Mucosa of descending colon (tissue), 3 donors: ENCODE measurements around the gene ACKR2. TPM values are rescaled to one million over a fixed set of nuclear protein-coding genes. Genes with fewer than 3 reads are reported as not detected.

Experiments used
- ATAC-seq: fragments of 200-7000 bp; cut with Tn5 transposase; one replicate; pipeline ENCODE4 v1.9.1; 2020; ENCODE audit warnings: mild to moderate bottlenecking, moderate library complexity
- DNase-seq, 3 donors: peaks; one replicate each; pipeline ENCODE4 v3.0.0-alpha.2; 2020
- H3K36me3 ChIP-seq: fragments of 200-600 bp; one replicate; pipeline ENCODE4 v1.8.0; 2021; ENCODE audit warnings: low read depth, mild to moderate bottlenecking
- H3K4me1 ChIP-seq: fragments of 200-600 bp; one replicate; pipeline ENCODE4 v1.8.0; 2021; ENCODE audit warnings: low read depth, mild to moderate bottlenecking
- H3K4me3 ChIP-seq: fragments of 200-600 bp; one replicate; pipeline ENCODE4 v1.8.0; 2021; ENCODE audit warnings: mild to moderate bottlenecking
- H3K9me3 ChIP-seq: fragments of 200-600 bp; one replicate; pipeline ENCODE4 v1.8.0; 2021; ENCODE audit warnings: mild to moderate bottlenecking
- intact Hi-C, 2 donors: fragments of 100-400 bp; cut with DNase I in 1 of 2; cut with micrococcal nuclease in 1 of 2; formaldehyde crosslinking; loops; one replicate each; pipeline versions ENCODE4 v1.11.0 to v1.11.1; 2022; cut with DNase I, micrococcal nuclease
- total RNA-seq, 3 donors: library from RNA; stranded (reverse); fragmentation: NEBNext Ultra II Directional in 2 of 3; extraction: Animal tissue kit (Norgen Biotek cat#: 25700) in 2 of 3; gene quantifications; one replicate each; pipeline versions ENCODE4 v1.2.1 to v1.2.4, GENCODE V29; 2021 to 2023
- TF ChIP-seq, protein P1 (sequence below): fragments of 200-600 bp; IDR thresholded peaks from one replicate; pipeline ENCODE4 v1.8.0; 2022; ENCODE audit warnings: antibody characterized with exemption, mild to moderate bottlenecking
- donor health status: DM: no; HTN: no; CAD: no; lungs with moderate emphysema.
- donor health status: DM: no; HTN: no; CAD: no.
- donor health status: DM: no; HTN: yes; CAD: no.

The ACKR2 gene
- total RNA-seq, 3 donors from 2014 or later: 4.7 to 13.1 (median 10.4) TPM

DNA sequence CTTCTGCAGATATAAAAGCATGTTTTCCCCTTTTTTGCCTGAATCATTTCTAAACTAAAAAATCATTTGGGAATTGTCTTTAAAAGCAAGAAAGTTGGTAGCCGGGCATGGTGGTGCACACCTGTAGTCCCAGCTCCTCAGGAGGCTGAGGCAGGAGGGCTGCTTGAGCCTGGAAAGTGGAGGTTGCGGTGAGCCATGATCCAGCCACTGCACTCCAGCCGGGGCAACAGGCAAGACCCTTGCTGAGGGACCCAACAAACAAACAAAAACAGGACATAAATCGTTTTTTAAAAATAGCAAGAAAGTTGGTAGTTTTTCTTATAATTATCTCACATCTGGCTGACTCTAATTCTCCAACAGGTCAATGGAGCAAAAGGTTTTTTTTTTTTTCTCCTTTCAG is 7.5 kb upstream of the ACKR2 start:
- H3K4me3 ChIP-seq: no peak overlapping the region
- no peak for ATAC-seq
- no peaks in the 10 kb centered on the region for H3K9me3 ChIP-seq
- no peak for DNase-seq
- intact Hi-C loops: no loop called here
- no peaks in the 10 kb centered on the region for H3K36me3 ChIP-seq
- H3K4me1 ChIP-seq: peaks cover 34% of the 10 kb centered on the region
- TF ChIP-seq, protein P1, sequence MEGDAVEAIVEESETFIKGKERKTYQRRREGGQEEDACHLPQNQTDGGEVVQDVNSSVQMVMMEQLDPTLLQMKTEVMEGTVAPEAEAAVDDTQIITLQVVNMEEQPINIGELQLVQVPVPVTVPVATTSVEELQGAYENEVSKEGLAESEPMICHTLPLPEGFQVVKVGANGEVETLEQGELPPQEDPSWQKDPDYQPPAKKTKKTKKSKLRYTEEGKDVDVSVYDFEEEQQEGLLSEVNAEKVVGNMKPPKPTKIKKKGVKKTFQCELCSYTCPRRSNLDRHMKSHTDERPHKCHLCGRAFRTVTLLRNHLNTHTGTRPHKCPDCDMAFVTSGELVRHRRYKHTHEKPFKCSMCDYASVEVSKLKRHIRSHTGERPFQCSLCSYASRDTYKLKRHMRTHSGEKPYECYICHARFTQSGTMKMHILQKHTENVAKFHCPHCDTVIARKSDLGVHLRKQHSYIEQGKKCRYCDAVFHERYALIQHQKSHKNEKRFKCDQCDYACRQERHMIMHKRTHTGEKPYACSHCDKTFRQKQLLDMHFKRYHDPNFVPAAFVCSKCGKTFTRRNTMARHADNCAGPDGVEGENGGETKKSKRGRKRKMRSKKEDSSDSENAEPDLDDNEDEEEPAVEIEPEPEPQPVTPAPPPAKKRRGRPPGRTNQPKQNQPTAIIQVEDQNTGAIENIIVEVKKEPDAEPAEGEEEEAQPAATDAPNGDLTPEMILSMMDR: no peak

DNA sequence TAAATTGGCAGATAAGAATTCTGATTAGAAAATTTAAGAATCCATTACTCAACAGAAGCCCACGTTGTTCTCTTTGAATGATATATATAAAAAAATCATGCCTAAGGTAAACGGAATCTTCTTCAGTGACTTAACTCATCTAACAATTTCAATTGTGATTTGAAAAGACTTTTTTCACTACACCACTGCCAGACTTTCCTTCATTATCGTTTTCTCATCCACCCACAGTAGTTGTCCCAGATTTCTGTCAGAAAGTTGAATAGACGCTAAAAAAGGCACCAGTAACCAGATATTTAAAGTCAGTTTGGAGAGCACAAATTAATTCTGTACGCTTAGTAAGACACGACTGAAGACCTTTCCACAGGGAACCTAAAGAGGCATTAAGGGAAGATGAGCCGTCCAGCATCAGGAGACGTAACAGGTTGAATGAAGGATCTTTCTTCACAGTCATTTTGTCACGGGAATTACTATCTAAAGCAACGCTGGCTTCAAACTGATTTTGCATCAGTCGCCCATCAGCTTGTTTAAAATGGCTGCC is 6.3 kb upstream of the ACKR2 start:
- Histone ChIP-seq H3K9me3 (no peaks in the 10 kb centered on the region), H3K36me3 (no peaks in the 10 kb centered on the region), H3K4me1 (peaks cover 34% of the 10 kb centered on the region), H3K4me3 (peak overlapping the region; percentile 1)
- ATAC-seq: no peak
- DNase-seq: no peak
- TF ChIP-seq, protein P1: no peak
- intact Hi-C loops: no loop called here

DNA sequence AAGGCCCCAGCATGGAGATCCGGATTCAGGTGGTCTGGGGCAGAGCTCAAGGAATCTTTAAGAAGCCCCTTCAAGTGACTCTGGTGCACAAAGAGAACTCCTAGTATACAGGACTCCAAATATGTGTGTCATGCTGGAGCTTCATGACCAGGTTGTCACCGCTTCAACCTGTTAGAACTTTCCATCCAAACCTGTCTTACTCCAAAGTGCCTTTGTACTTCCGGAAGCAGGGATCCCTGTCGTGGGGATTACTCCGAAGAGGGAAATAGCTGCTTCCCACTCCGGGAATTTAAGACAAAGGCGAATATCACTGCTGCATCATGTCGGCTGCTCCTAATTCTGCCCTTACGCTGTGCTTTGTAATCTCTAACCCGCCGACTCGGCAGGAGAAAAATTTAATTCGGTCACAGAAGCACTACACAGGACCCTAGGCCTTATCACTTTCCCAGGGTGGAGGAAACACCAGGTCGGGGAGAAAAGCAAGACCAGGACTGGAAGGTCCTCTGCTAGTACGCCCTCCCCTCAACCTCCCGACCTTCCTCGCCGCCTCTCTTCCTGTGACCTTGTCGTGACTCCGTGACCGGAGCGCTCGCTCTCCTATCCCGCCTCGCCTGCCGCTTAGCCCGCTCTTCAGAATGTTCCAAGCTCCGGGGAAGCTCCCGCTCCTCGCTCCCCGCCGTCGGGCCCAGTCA is 5.7 kb upstream of the ACKR2 start:
- TF ChIP-seq, protein P1: no peak
- Histone ChIP-seq H3K36me3 (no peaks in the 10 kb centered on the region), H3K4me3 (peak overlapping the region; percentile 90), H3K4me1 (peaks cover 34% of the 10 kb centered on the region), H3K9me3 (no peaks in the 10 kb centered on the region)
- ATAC-seq (peak; percentile 48), DNase-seq (peak; percentile 50 to 74 (median 71))
- intact Hi-C loops: no loop called here

DNA sequence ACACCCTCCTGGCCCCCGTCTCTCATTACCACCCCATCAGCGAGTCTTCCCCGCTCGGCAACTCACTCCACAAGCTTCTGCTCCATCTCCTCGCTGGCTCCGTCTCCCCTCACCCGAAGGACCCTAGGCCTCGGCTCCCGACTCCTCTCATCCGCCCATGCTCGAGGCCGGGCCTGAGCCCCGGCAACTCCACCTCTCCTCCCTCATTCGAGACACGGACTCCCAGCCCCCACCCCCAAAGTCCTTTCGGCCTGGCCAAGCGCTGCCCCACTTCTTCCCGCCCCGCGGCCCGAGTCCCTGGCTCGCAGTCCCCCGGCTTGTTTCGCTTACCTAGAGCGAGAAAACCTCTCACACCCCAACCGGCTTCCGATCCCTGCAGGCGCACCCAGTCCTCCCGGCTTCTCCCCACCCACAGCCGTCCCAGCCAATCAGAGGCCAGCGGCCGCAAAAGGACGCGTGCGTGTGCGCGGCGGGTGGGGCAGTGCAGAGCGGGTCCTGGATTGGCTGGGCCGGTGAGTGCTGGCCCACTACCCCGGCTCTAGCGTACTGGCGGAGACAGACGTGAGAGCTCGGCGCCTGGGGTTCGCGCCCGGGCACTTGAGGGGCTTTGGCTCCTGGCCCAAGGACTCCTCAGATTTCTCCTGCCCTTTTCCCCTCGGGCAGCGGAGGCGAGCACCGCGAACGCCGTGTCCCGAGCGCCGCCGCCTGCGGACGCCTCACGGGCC is 5.0 kb upstream of the ACKR2 start, which contains the start of gene HIGD1A:
TSS of gene HIGD1A (minus strand) at position 385 of the 725 bp plus-strand sequence. CDS start 10,237 bp downstream, outside the sequence.
- TF ChIP-seq, protein P1: no peak
- H3K4me3 ChIP-seq: peak within 1 kb of the TSS; percentile 90
- H3K36me3 ChIP-seq: no peaks in the 10 kb centered on the region
- peak; percentile 97 for ATAC-seq
- peaks cover 34% of the 10 kb centered on the region for H3K4me1 ChIP-seq
- intact Hi-C loops: no loop called here
- DNase-seq: peak; percentile 96 to 98 (median 97)
- H3K9me3 ChIP-seq: no peaks in the 10 kb centered on the region

- TF ChIP-seq, protein P1: no peak
- Histone ChIP-seq H3K9me3 (no peaks in the 10 kb centered on the region), H3K4me1 (peaks cover 30% of the 10 kb centered on the region), H3K4me3 (peak overlapping the region; percentile 90), H3K36me3 (no peaks in the 10 kb centered on the region)
- intact Hi-C loops: no loop called here
- no peak for DNase-seq
- no peak for ATAC-seq
Observed at GRCh38 chr3:42804831-42805132, 4.5 kb upstream of the ACKR2 start.
